GM23248 (cell line): ENCODE measurements around the gene GPR89B.

Experiments used
- EZH2 ChIP-seq: fragments of 200-600 bp; sonication (generic); IDR thresholded peaks from 2 replicates; pipeline ENCODE4 v1.6.1; 2018; ENCODE audit warnings: antibody characterized with exemption, mild to moderate bottlenecking; ENCODE audit not compliant: insufficient read depth, poor library complexity, severe bottlenecking
- EZH2phosphoT487 ChIP-seq: fragments of 200-600 bp; sonication (generic); IDR thresholded peaks from 2 replicates; pipeline ENCODE4 v1.6.1; 2018; ENCODE audit warnings: antibody characterized with exemption, moderate library complexity, mild to moderate bottlenecking, low read depth; ENCODE audit not compliant: insufficient read depth

GRCh38 chr1:147892216-147892615 is 36.0 kb upstream of the GPR89B start:
- TF ChIP-seq EZH2 (no peak), EZH2phosphoT487 (no peak)
